Karpas-422 (cell line): ENCODE results near the gene ASPDH. TPM values are rescaled to one million over a fixed set of nuclear protein-coding genes. Genes with fewer than 3 reads are reported as not detected.

ENCODE experiments used
- DNase-seq: peaks from one replicate; pipeline ENCODE4 v3.0.0-alpha.2; 2015
- H2AFZ ChIP-seq: fragments of 200-600 bp; sonication (generic); 2 replicates; pipeline ENCODE4 v1.6.1; 2014; ENCODE audit warnings: antibody characterized with exemption, low read length, mixed read lengths
- H3K27ac ChIP-seq: fragments of 200-600 bp; sonication (generic); 2 replicates; pipeline ENCODE4 v1.5.1; 2014; ENCODE audit warnings: mild to moderate bottlenecking, low read length, moderate library complexity
- H3K27me3 ChIP-seq: fragments of 200-600 bp; sonication (generic); 2 replicates; pipeline ENCODE4 v1.6.1; 2014; ENCODE audit warnings: low read length, mixed read lengths
- H3K36me3 ChIP-seq: fragments of 200-600 bp; sonication (generic); 2 replicates; pipeline ENCODE4 v1.6.1; 2014; ENCODE audit warnings: low read length, mixed read lengths; ENCODE audit not compliant: insufficient read depth
- H3K4me1 ChIP-seq: fragments of 200-600 bp; sonication (generic); 2 replicates; pipeline ENCODE4 v1.6.1; 2014; ENCODE audit warnings: mild to moderate bottlenecking, low read length, mixed read lengths
- H3K4me2 ChIP-seq: fragments of 200-600 bp; sonication (generic); 2 replicates; pipeline ENCODE4 v1.6.1; 2014; ENCODE audit warnings: low read length, low read depth, mild to moderate bottlenecking; ENCODE audit not compliant: poor library complexity, severe bottlenecking
- H3K4me3 ChIP-seq: fragments of 200-600 bp; sonication (generic); 2 replicates; pipeline ENCODE4 v1.5.1; 2014; ENCODE audit warnings: mild to moderate bottlenecking, antibody characterized with exemption, low read length, mixed read lengths
- H3K79me2 ChIP-seq: fragments of 200-600 bp; sonication (generic); 2 replicates; pipeline ENCODE4 v1.6.1; 2014; ENCODE audit warnings: mild to moderate bottlenecking, low read length, mixed read lengths
- H3K9ac ChIP-seq: fragments of 200-600 bp; sonication (generic); 2 replicates; pipeline ENCODE4 v1.6.0; 2014; ENCODE audit warnings: low read length
- H3K9me2 ChIP-seq: fragments of 200-600 bp; sonication (generic), shearing (Covaris generic); replicated peaks from 2 replicates; pipeline ENCODE4 v1.6.0; 2014; ENCODE audit warnings: mild to moderate bottlenecking, low read length, moderate library complexity; ENCODE audit not compliant: insufficient read depth
- H3K9me3 ChIP-seq: fragments of 300-700, 200-600 bp; sonication (generic); 2 replicates; pipeline ENCODE4 v1.6.1; 2014; ENCODE audit warnings: low read length, mixed read lengths
- H4K20me1 ChIP-seq: fragments of 200-600 bp; sonication (generic); 2 replicates; pipeline ENCODE4 v1.6.1; 2014; ENCODE audit warnings: mild to moderate bottlenecking, antibody characterized with exemption, low read length, low read depth; ENCODE audit not compliant: insufficient read depth
- total RNA-seq: library from RNA; depleted of rRNA; stranded (reverse); fragments of >200 nt; shearing (Covaris generic); gene quantifications from 2 replicates; pipeline ENCODE4 v1.2.3, GENCODE V29; 2014; ENCODE audit warnings: low replicate concordance

Gene ASPDH
- total RNA-seq, 1 experiment from 2014 or later, result not detected

DNA sequence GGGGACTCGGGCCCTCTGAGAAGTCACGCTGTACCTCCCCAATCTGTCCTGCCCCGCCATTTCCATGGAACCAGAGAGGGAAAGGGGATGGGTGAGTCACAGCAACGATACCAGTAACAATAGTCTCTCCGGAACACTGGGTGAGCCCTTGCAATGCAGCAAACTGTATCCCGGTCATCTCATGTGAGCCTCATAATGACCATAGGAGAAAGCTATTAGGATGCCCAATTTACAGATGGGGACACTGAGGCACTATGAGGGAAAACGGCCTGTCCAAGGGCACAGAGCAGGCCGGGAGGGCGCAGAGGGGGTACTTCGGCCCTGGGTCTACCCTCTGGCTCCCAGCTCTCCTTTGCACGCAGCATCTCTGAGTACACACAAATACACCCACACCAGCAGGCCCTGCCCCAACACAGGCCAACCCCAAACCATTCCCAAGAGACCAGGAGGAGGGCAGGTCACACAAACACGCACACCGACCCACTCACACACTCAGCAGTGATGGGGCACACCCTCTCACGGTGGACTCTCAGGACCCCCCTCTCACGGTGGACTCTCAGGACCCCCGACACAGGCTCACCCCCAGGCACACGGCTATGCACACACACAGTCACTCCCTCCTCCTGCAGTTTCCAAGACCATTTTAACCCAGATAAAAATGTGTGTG lies 36.3 kb upstream of the ASPDH start:
- Histone ChIP-seq H3K27me3 (no peaks in the 10 kb centered on the region), H3K9me3 (no peaks in the 10 kb centered on the region), H3K4me1 (no peaks in the 10 kb centered on the region), H4K20me1 (peaks cover 4% of the 10 kb centered on the region; the same call in 1 of the 2 replicates), H3K79me2 (no peaks in the 10 kb centered on the region), H3K9ac (no peak overlapping the region), H2AFZ (no peak overlapping the region), H3K4me2 (no peak overlapping the region), H3K27ac (no peak overlapping the region), H3K4me3 (no peak overlapping the region), H3K9me2 (no peaks in the 10 kb centered on the region), H3K36me3 (no peaks in the 10 kb centered on the region)
- DNase-seq, result no peak

GRCh38 chr19:50549059-50549926 lies 35.6 kb upstream of the ASPDH start:
- no peaks in the 10 kb centered on the region for H3K4me1 ChIP-seq
- H3K27me3 ChIP-seq, result no peaks in the 10 kb centered on the region
- no peaks in the 10 kb centered on the region for H3K9me3 ChIP-seq
- H3K27ac ChIP-seq, result no peak overlapping the region
- H3K9ac ChIP-seq, result no peak overlapping the region
- H3K36me3 ChIP-seq, result no peaks in the 10 kb centered on the region
- H3K79me2 ChIP-seq, result no peaks in the 10 kb centered on the region
- H4K20me1 ChIP-seq, result peaks cover 4% of the 10 kb centered on the region; the same call in 1 of the 2 replicates
- H2AFZ ChIP-seq, result no peak overlapping the region
- H3K4me2 ChIP-seq, result no peak overlapping the region
- no peak for DNase-seq
- no peaks in the 10 kb centered on the region for H3K9me2 ChIP-seq
- H3K4me3 ChIP-seq, result no peak overlapping the region

GRCh38 chr19:50548191-50549058 lies 34.7 kb upstream of the ASPDH start:
- H2AFZ ChIP-seq, result no peak overlapping the region
- H3K9ac ChIP-seq, result no peak overlapping the region
- H3K9me2 ChIP-seq, result no peaks in the 10 kb centered on the region
- no peaks in the 10 kb centered on the region for H3K9me3 ChIP-seq
- no peak overlapping the region for H3K4me3 ChIP-seq
- H3K79me2 ChIP-seq, result no peaks in the 10 kb centered on the region
- no peak overlapping the region for H3K4me2 ChIP-seq
- H3K27me3 ChIP-seq, result no peaks in the 10 kb centered on the region
- DNase-seq, result no peak
- no peak overlapping the region for H3K27ac ChIP-seq
- H3K36me3 ChIP-seq, result no peaks in the 10 kb centered on the region
- H4K20me1 ChIP-seq, result peaks cover 4% of the 10 kb centered on the region; the same call in 1 of the 2 replicates
- no peaks in the 10 kb centered on the region for H3K4me1 ChIP-seq

GRCh38 chr19:50547385-50548190 lies 33.9 kb upstream of the ASPDH start:
- H3K4me2 ChIP-seq, result no peak overlapping the region
- H3K9ac ChIP-seq, result no peak overlapping the region
- DNase-seq, result no peak
- H3K79me2 ChIP-seq, result no peaks in the 10 kb centered on the region
- H3K9me3 ChIP-seq, result no peaks in the 10 kb centered on the region
- H3K27ac ChIP-seq, result no peak overlapping the region
- H4K20me1 ChIP-seq, result peaks cover 4% of the 10 kb centered on the region; the same call in 1 of the 2 replicates
- H2AFZ ChIP-seq, result no peak overlapping the region
- no peaks in the 10 kb centered on the region for H3K9me2 ChIP-seq
- no peaks in the 10 kb centered on the region for H3K36me3 ChIP-seq
- no peaks in the 10 kb centered on the region for H3K27me3 ChIP-seq
- no peaks in the 10 kb centered on the region for H3K4me1 ChIP-seq
- H3K4me3 ChIP-seq, result no peak overlapping the region

DNA sequence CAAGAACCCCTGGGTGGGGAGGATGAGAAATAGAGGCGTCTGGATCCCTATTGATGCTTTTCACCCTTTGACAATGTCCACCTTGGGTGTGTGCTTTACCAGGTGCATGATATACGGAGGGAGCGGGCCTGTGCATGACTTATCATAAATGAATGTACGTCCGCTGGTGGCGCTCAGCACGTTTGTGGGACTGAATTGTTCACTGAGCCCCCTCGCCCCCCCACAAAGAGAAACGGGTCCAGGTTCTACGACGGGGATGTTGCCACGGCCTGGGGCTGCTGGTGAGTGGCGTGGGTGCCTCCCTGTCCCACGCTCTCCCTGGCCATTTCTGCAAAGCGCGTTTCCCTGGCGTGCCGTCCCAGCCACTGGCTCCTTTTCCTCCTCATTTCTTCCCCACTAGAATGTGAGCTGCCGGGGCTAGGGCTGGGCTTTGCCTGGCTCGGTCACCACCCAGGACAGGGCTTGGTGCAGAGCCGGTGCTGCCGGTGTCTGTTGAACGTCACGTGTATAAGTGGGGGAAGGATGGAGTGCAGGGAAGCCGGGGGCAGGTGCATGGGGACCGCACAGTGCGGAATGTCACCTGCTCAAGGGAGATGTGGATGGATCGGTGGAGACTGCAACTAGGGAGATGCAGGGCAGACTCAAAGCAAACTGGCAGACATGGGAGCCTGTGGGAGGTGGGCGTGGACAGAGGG lies 33.0 kb upstream of the ASPDH start:
- no peak overlapping the region for H3K4me3 ChIP-seq
- no peaks in the 10 kb centered on the region for H3K9me2 ChIP-seq
- no peaks in the 10 kb centered on the region for H3K36me3 ChIP-seq
- H3K4me2 ChIP-seq, result no peak overlapping the region
- H3K27ac ChIP-seq, result no peak overlapping the region
- no peak overlapping the region for H3K9ac ChIP-seq
- no peak for DNase-seq
- H4K20me1 ChIP-seq, result no peaks in the 10 kb centered on the region
- H3K9me3 ChIP-seq, result no peaks in the 10 kb centered on the region
- no peaks in the 10 kb centered on the region for H3K27me3 ChIP-seq
- no peaks in the 10 kb centered on the region for H3K79me2 ChIP-seq
- H3K4me1 ChIP-seq, result no peaks in the 10 kb centered on the region
- no peak overlapping the region for H2AFZ ChIP-seq

DNA sequence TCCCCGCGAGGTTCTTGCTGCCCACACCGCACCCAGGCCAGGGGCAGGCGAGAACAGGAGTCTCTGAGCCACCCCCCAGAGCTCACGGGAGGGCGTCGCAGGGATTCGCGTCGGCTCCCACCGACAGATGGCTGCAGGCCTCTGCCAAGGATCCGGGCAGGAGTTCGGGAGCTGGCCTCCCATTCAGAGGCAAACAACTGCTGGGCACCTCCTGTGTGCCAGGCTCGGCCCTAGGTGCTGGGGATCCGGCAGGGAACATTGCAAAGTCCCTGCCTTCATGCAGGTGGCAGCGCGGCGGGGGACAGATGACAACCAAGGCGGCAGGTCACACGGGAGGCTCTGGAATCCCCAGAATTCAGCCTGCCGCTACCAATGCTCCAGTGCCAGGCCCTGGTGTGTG lies 29.2 kb upstream of the ASPDH start:
- Histone ChIP-seq H3K79me2 (no peaks in the 10 kb centered on the region), H3K9me2 (no peaks in the 10 kb centered on the region), H2AFZ (no peak overlapping the region), H3K36me3 (no peaks in the 10 kb centered on the region), H4K20me1 (no peaks in the 10 kb centered on the region), H3K4me3 (no peak overlapping the region), H3K4me1 (no peaks in the 10 kb centered on the region), H3K9ac (no peak overlapping the region), H3K4me2 (no peak overlapping the region), H3K27me3 (no peaks in the 10 kb centered on the region), H3K27ac (no peak overlapping the region), H3K9me3 (no peaks in the 10 kb centered on the region)
- DNase-seq, result no peak

DNA sequence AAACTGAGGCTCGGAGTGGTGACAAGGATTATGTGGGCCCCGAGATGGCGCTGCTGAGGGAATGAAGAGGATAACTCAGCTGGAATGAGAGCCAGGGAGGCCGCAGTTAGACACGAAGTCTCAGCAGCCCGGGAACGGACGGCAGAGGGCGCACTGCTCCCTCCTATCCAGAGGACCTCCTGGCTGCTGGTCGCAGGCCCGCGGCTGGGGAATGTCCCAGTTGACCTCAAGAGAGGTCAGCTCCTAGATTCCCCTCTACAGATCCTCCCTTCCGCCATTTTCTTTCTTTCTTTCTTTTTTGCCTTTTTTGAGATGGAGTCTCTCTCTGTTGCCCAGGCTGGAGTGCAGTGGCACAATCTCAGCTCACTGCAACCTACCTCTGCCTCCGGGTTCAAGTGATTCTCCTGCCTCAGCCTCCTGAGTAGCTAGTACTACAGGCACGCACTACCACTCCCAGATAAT lies 24.1 kb upstream of the ASPDH start:
- H4K20me1 ChIP-seq, result no peaks in the 10 kb centered on the region
- no peak overlapping the region for H3K27ac ChIP-seq
- H3K27me3 ChIP-seq, result no peaks in the 10 kb centered on the region; the same call in 1 of the 2 replicates
- H3K9me2 ChIP-seq, result no peaks in the 10 kb centered on the region
- H3K4me2 ChIP-seq, result no peak overlapping the region
- H3K79me2 ChIP-seq, result no peaks in the 10 kb centered on the region
- peak; percentile 91 for DNase-seq
- H3K9me3 ChIP-seq, result peaks cover 4% of the 10 kb centered on the region
- no peaks in the 10 kb centered on the region for H3K36me3 ChIP-seq
- no peaks in the 10 kb centered on the region for H3K4me1 ChIP-seq
- H3K9ac ChIP-seq, result no peak overlapping the region
- H2AFZ ChIP-seq, result no peak overlapping the region
- no peak overlapping the region for H3K4me3 ChIP-seq
